Kidney epithelial cell (primary cell): ENCODE measurements around the gene ZC3H13. TPM values are rescaled to one million over a fixed set of nuclear protein-coding genes. Genes with fewer than 3 reads are reported as not detected.

ENCODE experiments used
- DNase-seq: peaks from one replicate; pipeline ENCODE4 v3.0.0-alpha.2; 2010; ENCODE audit warnings: low read depth
- H3K27me3 ChIP-seq: 2 replicates; pipeline ENCODE4 v1.6.0; 2011; ENCODE audit warnings: low read length; ENCODE audit not compliant: control insufficient read depth, insufficient read depth
- H3K36me3 ChIP-seq: 2 replicates; pipeline ENCODE4 v1.5.1; 2011; ENCODE audit warnings: low read length; ENCODE audit not compliant: control insufficient read depth, insufficient read depth
- H3K4me3 ChIP-seq: 2 replicates; pipeline ENCODE4 v1.5.1; 2011; ENCODE audit warnings: low read depth, mild to moderate bottlenecking, control low read depth, low read length
- total RNA-seq: library from RNA; depleted of rRNA; stranded (reverse); fragments of >200 nt; gene quantifications from 2 replicates; pipeline ENCODE4 v1.2.3, GENCODE V29; 2015
- TF ChIP-seq, protein P1 (sequence below): IDR thresholded peaks from 2 replicates; pipeline ENCODE4 v1.5.1; 2011; ENCODE audit warnings: mild to moderate bottlenecking, moderate library complexity, low read length, control low read depth, inconsistent platforms; ENCODE audit not compliant: insufficient read depth, poor library complexity, severe bottlenecking

ZC3H13 gene, protein sequence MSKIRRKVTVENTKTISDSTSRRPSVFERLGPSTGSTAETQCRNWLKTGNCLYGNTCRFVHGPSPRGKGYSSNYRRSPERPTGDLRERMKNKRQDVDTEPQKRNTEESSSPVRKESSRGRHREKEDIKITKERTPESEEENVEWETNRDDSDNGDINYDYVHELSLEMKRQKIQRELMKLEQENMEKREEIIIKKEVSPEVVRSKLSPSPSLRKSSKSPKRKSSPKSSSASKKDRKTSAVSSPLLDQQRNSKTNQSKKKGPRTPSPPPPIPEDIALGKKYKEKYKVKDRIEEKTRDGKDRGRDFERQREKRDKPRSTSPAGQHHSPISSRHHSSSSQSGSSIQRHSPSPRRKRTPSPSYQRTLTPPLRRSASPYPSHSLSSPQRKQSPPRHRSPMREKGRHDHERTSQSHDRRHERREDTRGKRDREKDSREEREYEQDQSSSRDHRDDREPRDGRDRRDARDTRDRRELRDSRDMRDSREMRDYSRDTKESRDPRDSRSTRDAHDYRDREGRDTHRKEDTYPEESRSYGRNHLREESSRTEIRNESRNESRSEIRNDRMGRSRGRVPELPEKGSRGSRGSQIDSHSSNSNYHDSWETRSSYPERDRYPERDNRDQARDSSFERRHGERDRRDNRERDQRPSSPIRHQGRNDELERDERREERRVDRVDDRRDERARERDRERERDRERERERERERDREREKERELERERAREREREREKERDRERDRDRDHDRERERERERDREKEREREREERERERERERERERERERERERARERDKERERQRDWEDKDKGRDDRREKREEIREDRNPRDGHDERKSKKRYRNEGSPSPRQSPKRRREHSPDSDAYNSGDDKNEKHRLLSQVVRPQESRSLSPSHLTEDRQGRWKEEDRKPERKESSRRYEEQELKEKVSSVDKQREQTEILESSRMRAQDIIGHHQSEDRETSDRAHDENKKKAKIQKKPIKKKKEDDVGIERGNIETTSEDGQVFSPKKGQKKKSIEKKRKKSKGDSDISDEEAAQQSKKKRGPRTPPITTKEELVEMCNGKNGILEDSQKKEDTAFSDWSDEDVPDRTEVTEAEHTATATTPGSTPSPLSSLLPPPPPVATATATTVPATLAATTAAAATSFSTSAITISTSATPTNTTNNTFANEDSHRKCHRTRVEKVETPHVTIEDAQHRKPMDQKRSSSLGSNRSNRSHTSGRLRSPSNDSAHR (N-terminal part only)
- 19.0 and 20.3 TPM in 2 replicates for total RNA-seq

DNA sequence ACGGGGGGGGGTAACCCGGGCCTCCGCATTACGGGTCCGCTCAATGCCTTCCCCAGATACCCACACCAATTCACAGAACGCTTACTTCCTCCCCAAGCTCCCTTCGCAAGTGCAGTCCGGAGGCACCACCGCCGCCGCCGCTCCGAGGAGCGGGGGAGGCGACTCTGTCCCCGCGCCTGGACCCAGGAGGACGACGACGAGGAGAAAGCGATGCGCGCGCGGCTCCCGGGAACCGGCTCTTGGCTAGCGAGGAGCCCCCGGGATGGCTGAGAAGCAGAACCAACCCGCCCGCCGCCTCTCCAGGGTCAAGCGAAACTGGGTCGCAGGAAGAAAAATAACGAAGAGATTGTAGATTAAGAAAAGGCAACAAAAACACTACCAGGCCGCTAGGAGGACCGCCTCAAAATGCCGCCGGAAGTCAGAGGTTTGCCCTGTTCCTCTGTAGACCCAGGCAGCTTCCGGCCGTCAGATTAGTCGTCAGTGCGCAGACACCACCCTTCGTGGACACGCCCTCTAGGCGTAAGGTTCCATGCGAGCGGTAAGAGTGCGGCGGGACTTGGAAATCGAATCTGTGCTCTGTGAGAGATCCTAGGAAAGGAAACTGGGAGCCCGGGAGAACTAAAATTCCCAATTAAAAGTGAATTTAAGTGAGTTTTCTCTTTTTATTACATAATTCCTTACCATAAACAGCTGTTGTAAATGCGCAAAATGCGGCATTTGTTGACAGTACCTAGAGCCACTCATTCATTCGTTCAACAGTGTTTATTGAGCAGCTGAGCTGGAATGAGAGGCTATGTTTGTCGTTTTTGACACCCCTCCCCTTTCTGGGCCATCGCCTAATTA is at the start of gene ZC3H13:
Gene ZC3H13, minus strand, starts transcription at position 428 of the 843 bp plus-strand sequence. CDS start 7,239 bp downstream, outside the sequence.
- Histone ChIP-seq H3K27me3 (no peaks in the 10 kb centered on the region), H3K4me3 (peak within 1 kb of the TSS; percentile 69), H3K36me3 (no peaks in the 10 kb centered on the region)
- DNase-seq = peak; percentile 88
- TF ChIP-seq, protein P1, sequence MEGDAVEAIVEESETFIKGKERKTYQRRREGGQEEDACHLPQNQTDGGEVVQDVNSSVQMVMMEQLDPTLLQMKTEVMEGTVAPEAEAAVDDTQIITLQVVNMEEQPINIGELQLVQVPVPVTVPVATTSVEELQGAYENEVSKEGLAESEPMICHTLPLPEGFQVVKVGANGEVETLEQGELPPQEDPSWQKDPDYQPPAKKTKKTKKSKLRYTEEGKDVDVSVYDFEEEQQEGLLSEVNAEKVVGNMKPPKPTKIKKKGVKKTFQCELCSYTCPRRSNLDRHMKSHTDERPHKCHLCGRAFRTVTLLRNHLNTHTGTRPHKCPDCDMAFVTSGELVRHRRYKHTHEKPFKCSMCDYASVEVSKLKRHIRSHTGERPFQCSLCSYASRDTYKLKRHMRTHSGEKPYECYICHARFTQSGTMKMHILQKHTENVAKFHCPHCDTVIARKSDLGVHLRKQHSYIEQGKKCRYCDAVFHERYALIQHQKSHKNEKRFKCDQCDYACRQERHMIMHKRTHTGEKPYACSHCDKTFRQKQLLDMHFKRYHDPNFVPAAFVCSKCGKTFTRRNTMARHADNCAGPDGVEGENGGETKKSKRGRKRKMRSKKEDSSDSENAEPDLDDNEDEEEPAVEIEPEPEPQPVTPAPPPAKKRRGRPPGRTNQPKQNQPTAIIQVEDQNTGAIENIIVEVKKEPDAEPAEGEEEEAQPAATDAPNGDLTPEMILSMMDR = peak; percentile 30

DNA sequence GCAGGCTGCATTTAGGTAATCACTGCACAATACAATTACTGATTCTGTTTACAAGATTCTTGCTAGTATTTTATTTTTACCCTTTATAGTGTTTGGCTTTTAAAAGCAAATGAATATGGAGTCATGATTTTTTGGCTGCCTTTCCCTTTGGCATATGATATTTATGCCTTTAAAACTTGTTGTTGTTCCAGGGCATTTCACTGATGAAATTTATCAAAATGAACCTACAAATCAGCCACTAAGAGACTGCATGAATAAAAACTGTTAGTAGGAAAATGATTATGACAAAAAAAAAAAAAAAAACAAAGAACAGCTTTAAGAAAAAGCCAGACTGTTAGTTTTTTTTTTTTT is 49.7 kb upstream of the ZC3H13 start:
- no peaks in the 10 kb centered on the region for H3K36me3 ChIP-seq
- H3K4me3 ChIP-seq = no peak overlapping the region
- no peaks in the 10 kb centered on the region for H3K27me3 ChIP-seq
- DNase-seq = no peak
- TF ChIP-seq, protein P1 = no peak

DNA sequence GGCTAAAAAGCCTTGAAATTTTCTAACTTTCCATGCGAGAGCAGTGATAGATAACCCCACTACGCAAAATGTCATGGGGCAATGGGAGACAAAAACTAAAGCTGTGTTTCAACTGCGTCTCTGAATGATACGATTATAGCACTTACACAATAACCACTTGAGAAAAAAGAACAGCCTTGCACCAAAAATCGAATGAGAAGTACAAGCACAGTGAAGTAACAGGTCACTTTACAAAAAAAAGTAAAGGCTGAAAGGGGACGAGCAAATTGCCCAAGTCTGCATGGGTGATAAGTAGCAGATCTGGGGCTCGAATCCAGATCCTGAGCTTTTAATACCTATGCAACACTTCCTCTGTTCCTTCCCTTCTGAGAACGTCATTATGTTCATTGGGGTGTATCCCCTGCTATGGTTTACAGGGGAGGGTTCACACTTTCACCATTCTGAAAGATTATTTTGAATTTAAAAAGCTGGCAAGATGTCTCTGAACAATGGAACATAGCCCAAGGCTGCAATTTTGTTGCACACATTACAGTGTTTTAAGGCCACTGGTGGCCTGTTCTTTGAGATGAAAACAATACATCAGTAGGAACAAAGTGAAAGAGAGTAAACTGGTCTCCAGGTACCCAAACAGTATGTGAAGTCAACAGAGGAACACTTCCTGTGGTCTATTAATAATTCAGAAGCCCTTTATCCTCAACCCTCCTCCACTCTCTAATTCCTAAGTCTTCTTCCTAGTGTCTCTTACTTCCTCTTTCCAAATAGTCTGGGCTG is 49.1 kb upstream of the ZC3H13 start:
- H3K36me3 ChIP-seq = no peaks in the 10 kb centered on the region

DNA sequence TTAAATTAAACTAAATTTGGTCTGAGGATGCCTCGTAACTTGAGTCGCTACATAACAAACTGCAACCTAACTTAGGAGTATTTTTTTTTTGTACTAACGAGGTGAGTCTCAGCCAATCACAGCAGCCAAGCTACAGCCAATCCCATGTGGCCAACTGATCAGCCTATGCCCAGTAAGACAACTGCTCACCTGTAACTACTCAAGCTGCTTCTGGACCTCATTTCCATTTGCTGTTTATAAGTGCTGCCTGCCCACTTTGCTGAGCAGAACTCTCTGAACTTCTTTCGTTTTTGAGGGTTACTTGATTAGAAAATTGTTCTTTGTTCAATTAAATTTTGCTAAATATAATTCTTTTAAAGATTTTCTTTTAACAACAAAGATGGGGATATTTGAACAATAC is 48.5 kb upstream of the ZC3H13 start:
- Histone ChIP-seq H3K36me3 (no peaks in the 10 kb centered on the region), H3K4me3 (no peak overlapping the region), H3K27me3 (no peaks in the 10 kb centered on the region)
- TF ChIP-seq, protein P1 = no peak
- no peak for DNase-seq

More for the DNA sequence above, 49.1 kb upstream of the ZC3H13 start:
- TF ChIP-seq, protein P1 = no peak
- H3K4me3 ChIP-seq = no peak overlapping the region
- no peaks in the 10 kb centered on the region for H3K27me3 ChIP-seq
- DNase-seq = no peak
